ENCODE data around the gene SERINC4. TPM values are rescaled to one million over a fixed set of nuclear protein-coding genes. Genes with fewer than 3 reads are reported as not detected.
"Not testable (repeated sequence)": the region's sequence is repeated elsewhere in the genome, so short reads cannot be mapped to it uniquely, and the experiment has no call there.

The SERINC4 gene
- 0.46 TPM in 1 of 2 replicates, not detected in the other for total RNA-seq

GRCh38 chr15:43799945-43800285, at the start of gene SERINC4:
Gene SERINC4 (minus strand): TSS chr15:43800220. CDS start chr15:43799986, 234 bp downstream.
- H3K4me3 ChIP-seq (ENCODE audit: low read depth, low read length) = peak within 1 kb of the TSS; percentile 98
- DNase-seq (ENCODE audit: low read depth) = no peak
- no peak for TF ChIP-seq CTCF (IDR thresholded peaks at IDR 0.05; ENCODE audit: insufficient read depth, low read length, poor library complexity, severe bottlenecking)
- peaks cover 11% of the 10 kb centered on the region for H3K36me3 ChIP-seq (ENCODE audit: control insufficient read depth, insufficient read depth, low read length)
- no peaks in the 10 kb centered on the region for H3K27me3 ChIP-seq (ENCODE audit: control insufficient read depth, insufficient read depth, low read length)

- no peaks in the 10 kb centered on the region for H3K36me3 ChIP-seq (ENCODE audit: control insufficient read depth, insufficient read depth, low read length)
- no peak for TF ChIP-seq CTCF (IDR thresholded peaks at IDR 0.05; ENCODE audit: insufficient read depth, low read length, poor library complexity, severe bottlenecking)
- H3K4me3 ChIP-seq (ENCODE audit: low read depth, low read length) = no peak overlapping the region
- no peak for DNase-seq (ENCODE audit: low read depth)
- no peaks in the 10 kb centered on the region for H3K27me3 ChIP-seq (ENCODE audit: control insufficient read depth, insufficient read depth, low read length)
Observed at GRCh38 chr15:43845421-43845820, 45.4 kb upstream of the SERINC4 start.

GRCh38 chr15:43832485-43832884, 32.5 kb upstream of the SERINC4 start:
- not testable (repeated sequence) for H3K27me3 ChIP-seq (ENCODE audit: control insufficient read depth, insufficient read depth, low read length); H3K36me3 ChIP-seq (ENCODE audit: control insufficient read depth, insufficient read depth, low read length); H3K4me3 ChIP-seq (ENCODE audit: low read depth, low read length); DNase-seq (ENCODE audit: low read depth)

- H3K4me3 ChIP-seq (ENCODE audit: low read depth, low read length); H3K36me3 ChIP-seq (ENCODE audit: control insufficient read depth, insufficient read depth, low read length); DNase-seq (ENCODE audit: low read depth); H3K27me3 ChIP-seq (ENCODE audit: control insufficient read depth, insufficient read depth, low read length): not testable (repeated sequence)
Observed at GRCh38 chr15:43831519-43832052, 31.6 kb upstream of the SERINC4 start.

- not testable (repeated sequence) for H3K4me3 ChIP-seq (ENCODE audit: low read depth, low read length); DNase-seq (ENCODE audit: low read depth); H3K36me3 ChIP-seq (ENCODE audit: control insufficient read depth, insufficient read depth, low read length); H3K27me3 ChIP-seq (ENCODE audit: control insufficient read depth, insufficient read depth, low read length)
Observed at GRCh38 chr15:43830691-43831275, 30.8 kb upstream of the SERINC4 start.

GRCh38 chr15:43829951-43830540, 30.0 kb upstream of the SERINC4 start:
- H3K36me3 ChIP-seq (ENCODE audit: control insufficient read depth, insufficient read depth, low read length); H3K4me3 ChIP-seq (ENCODE audit: low read depth, low read length); DNase-seq (ENCODE audit: low read depth); H3K27me3 ChIP-seq (ENCODE audit: control insufficient read depth, insufficient read depth, low read length): not testable (repeated sequence)

- Histone ChIP-seq H3K36me3 (ENCODE audit: control insufficient read depth, insufficient read depth, low read length) (no peaks in the 10 kb centered on the region), H3K4me3 (ENCODE audit: low read depth, low read length) (no peak overlapping the region), H3K27me3 (ENCODE audit: control insufficient read depth, insufficient read depth, low read length) (no peaks in the 10 kb centered on the region)
- DNase-seq (ENCODE audit: low read depth) = no peak
- TF ChIP-seq CTCF (IDR thresholded peaks at IDR 0.05; ENCODE audit: insufficient read depth, low read length, poor library complexity, severe bottlenecking) = no peak
Observed at GRCh38 chr15:43828061-43828657, 28.1 kb upstream of the SERINC4 start.
